ENCODE data around the gene CTSG.
"Not testable (repeated sequence)": the region's sequence is repeated elsewhere in the genome, so short reads cannot be mapped to it uniquely, and the experiment has no call there.

Gene CTSG

GRCh38 chr14:24542346-24542936 is 33.6 kb downstream of the CTSG start:
- no peak for DNase-seq

- DNase-seq, result no peak
Observed at GRCh38 chr14:24535737-24536136, 40.3 kb downstream of the CTSG start.

GRCh38 chr14:24534286-24534685 is 41.8 kb downstream of the CTSG start:
- no peak for DNase-seq

- not testable (repeated sequence) for DNase-seq
Observed at GRCh38 chr14:24525877-24526620, 50.0 kb downstream of the CTSG start.
